ENCODE data around the gene ESYT3. TPM values are rescaled to one million over a fixed set of nuclear protein-coding genes. Genes with fewer than 3 reads are reported as not detected.
A peak's percentile ranks its signal among the peaks of the same experiment; 100 is the strongest.

Gene ESYT3
- total RNA-seq, 1 experiment from 2014 or later, result 6.3 TPM

DNA sequence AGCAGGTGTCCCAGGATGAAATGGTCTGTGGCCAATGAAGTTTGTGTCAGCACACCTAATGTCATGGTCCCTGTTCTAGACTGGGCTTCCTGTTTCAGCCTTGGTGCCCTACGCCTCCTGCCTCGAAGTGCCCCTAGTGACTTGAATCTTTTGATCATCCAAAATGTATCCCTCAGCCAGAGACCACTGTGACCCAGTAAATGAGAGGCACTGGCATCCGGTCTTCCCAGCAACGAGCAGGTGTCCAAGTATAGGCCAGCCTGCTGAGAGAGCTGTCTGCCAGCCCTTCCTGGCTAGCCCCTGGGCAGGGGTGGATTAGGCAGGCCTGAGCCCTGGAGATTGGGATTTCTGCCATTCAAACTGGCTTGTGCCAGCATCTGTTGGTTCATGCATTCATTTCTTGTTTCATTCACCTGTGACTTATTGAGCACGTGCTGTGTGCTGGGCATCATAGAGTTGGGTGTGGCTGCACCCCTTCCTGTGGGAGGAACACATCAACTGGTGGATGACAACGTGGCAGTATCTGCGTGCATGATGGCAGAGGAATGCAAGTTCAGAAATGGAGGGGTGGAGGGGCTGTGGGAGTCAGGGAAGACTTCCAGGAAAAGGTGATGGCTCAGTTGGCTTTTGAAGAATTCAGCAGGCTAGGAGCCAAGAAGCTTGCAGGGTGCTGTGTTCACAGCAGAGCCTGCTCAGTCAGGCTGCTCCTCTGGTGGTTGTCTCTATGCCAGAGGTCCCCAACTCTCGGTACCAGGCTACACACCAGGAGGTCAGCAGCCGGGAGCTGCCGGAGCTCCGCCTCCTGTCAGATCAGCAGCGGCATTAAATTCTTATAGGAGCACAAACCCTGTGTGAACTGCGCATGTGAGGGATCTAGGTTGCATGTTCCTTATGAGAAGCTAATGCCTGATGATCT lies 21.6 kb downstream of the ESYT3 start:
- Histone ChIP-seq H3K79me1 (ENCODE audit: insufficient read depth, low read depth, low read length, poor library complexity, severe bottlenecking) (no peaks in the 10 kb centered on the region), H2BK120ac (ENCODE audit: low read depth, low read length, poor library complexity, severe bottlenecking) (no peak overlapping the region), H3K27ac (ENCODE audit: insufficient read length, low read depth, low read length) (no peak overlapping the region), H3K56ac (ENCODE audit: insufficient read length, low read depth, low read length) (no peak overlapping the region), H3K23me2 (ENCODE audit: insufficient read length, low read depth, low read length, poor library complexity, severe bottlenecking) (no peaks in the 10 kb centered on the region), H3K18ac (ENCODE audit: insufficient read length, low read depth, low read length) (no peak overlapping the region), H2AFZ (ENCODE audit: low read length) (no peak overlapping the region), H3K4me1 (ENCODE audit: insufficient read depth, low read length) (no peaks in the 10 kb centered on the region), H3K4me2 (ENCODE audit: insufficient read depth, insufficient read length, low read length) (no peak overlapping the region), H3T11ph (ENCODE audit: low read length) (no peak overlapping the region), H3K4ac (ENCODE audit: low read depth, low read length) (no peak overlapping the region), H3K14ac (ENCODE audit: insufficient read depth, low read length) (no peak overlapping the region), H2BK20ac (ENCODE audit: low read depth, low read length, poor library complexity, severe bottlenecking) (no peak overlapping the region), H3K23ac (ENCODE audit: insufficient read length, low read depth, low read length) (no peak overlapping the region), H3K27me3 (ENCODE audit: insufficient read depth, low read length) (no peaks in the 10 kb centered on the region), H2BK12ac (ENCODE audit: insufficient read length, low read depth, low read length) (no peak overlapping the region), H4K5ac (ENCODE audit: insufficient read length, low read depth, low read length) (no peak overlapping the region), H3K79me2 (ENCODE audit: insufficient read depth, low read length) (no peaks in the 10 kb centered on the region), H3K9me3 (ENCODE audit: control insufficient read depth, low read depth, low read length) (no peaks in the 10 kb centered on the region), H2BK15ac (ENCODE audit: low read depth, low read length) (no peak overlapping the region), H4K91ac (ENCODE audit: insufficient read length, low read depth, low read length) (no peak overlapping the region), H4K20me1 (ENCODE audit: control insufficient read depth, insufficient read depth, insufficient read length) (no peaks in the 10 kb centered on the region), H4K8ac (replicated peaks; ENCODE audit: insufficient read length, low read depth, low read length) (no peak overlapping the region), H3K9ac (ENCODE audit: extremely low read depth, insufficient read length, low read length) (no peak overlapping the region), H2AK5ac (ENCODE audit: insufficient read length, low read length) (no peak overlapping the region), H2BK5ac (ENCODE audit: insufficient read length, low read length) (no peak overlapping the region)
- Mint-ChIP-seq H3K9me3 (peaks cover 0 to 8% of the 10 kb centered on the region in 2 experiments; a peak in 1 of 5 replicates), H3K4me1 (peaks cover 16 to 18% of the 10 kb centered on the region in 2 experiments), H3K27me3 (ENCODE audit: low read depth) (no peaks in the 10 kb centered on the region), H3K4me3 (no peak overlapping the region), H3K27ac (no peak overlapping the region; a peak in 1 of 7 replicates), H3K36me3 (ENCODE audit: insufficient read depth in 1 of 3, low read depth in 3 of 3) (peaks cover 13 to 21% (median 18%) of the 10 kb centered on the region in 3 experiments; a peak in 5 of 7 replicates)
- DNase-seq, result peak; percentile 20
- no CpG with 5 or more reads among the region's 13 CpGs for WGBS (ENCODE audit: extremely low coverage, insufficient read length, low lambda C conversion rate)
- TF ChIP-seq, protein P1, sequence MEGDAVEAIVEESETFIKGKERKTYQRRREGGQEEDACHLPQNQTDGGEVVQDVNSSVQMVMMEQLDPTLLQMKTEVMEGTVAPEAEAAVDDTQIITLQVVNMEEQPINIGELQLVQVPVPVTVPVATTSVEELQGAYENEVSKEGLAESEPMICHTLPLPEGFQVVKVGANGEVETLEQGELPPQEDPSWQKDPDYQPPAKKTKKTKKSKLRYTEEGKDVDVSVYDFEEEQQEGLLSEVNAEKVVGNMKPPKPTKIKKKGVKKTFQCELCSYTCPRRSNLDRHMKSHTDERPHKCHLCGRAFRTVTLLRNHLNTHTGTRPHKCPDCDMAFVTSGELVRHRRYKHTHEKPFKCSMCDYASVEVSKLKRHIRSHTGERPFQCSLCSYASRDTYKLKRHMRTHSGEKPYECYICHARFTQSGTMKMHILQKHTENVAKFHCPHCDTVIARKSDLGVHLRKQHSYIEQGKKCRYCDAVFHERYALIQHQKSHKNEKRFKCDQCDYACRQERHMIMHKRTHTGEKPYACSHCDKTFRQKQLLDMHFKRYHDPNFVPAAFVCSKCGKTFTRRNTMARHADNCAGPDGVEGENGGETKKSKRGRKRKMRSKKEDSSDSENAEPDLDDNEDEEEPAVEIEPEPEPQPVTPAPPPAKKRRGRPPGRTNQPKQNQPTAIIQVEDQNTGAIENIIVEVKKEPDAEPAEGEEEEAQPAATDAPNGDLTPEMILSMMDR (conservative IDR thresholded peaks at IDR 0.05), result no peak
